ENCODE results near the gene DDX17. TPM values are rescaled to one million over a fixed set of nuclear protein-coding genes. Genes with fewer than 3 reads are reported as not detected.
A peak's percentile ranks its signal among the peaks of the same experiment; 100 is the strongest.

DDX17 gene
- total RNA-seq, 1 experiment from 2014 or later = 529 TPM

GRCh38 chr22:38513063-38513462 lies 7.0 kb upstream of the DDX17 start:
- H3K9me3 Mint-ChIP-seq = no peaks in the 10 kb centered on the region
- peak; percentile 63 for TF ChIP-seq CTCF (conservative IDR thresholded peaks at IDR 0.05)
- Histone ChIP-seq H2AK5ac (ENCODE audit: insufficient read length, low read length) (no peak overlapping the region), H2AFZ (ENCODE audit: low read length) (no peak overlapping the region), H3K4me2 (ENCODE audit: insufficient read depth, insufficient read length, low read length) (peak overlapping the region; percentile 14), H3K79me1 (ENCODE audit: insufficient read depth, low read depth, low read length, poor library complexity, severe bottlenecking) (no peaks in the 10 kb centered on the region), H3K56ac (ENCODE audit: insufficient read length, low read depth, low read length) (no peak overlapping the region), H4K91ac (ENCODE audit: insufficient read length, low read depth, low read length) (no peak overlapping the region), H3K4me1 (ENCODE audit: insufficient read depth, low read length) (peaks cover 5% of the 10 kb centered on the region; the same call in 1 of the 2 replicates), H3K18ac (ENCODE audit: insufficient read length, low read depth, low read length) (no peak overlapping the region), H3K23ac (ENCODE audit: insufficient read length, low read depth, low read length) (no peak overlapping the region), H3K23me2 (ENCODE audit: insufficient read length, low read depth, low read length, poor library complexity, severe bottlenecking) (no peaks in the 10 kb centered on the region), H2BK20ac (ENCODE audit: low read depth, low read length, poor library complexity, severe bottlenecking) (no peak overlapping the region), H3K9ac (ENCODE audit: extremely low read depth, insufficient read length, low read length) (no peak overlapping the region), H2BK120ac (ENCODE audit: low read depth, low read length, poor library complexity, severe bottlenecking) (no peak overlapping the region), H3K27ac (ENCODE audit: insufficient read length, low read depth, low read length) (no peak overlapping the region), H2BK15ac (ENCODE audit: low read depth, low read length) (no peak overlapping the region), H3T11ph (ENCODE audit: low read length) (no peak overlapping the region), H4K20me1 (ENCODE audit: control insufficient read depth, insufficient read depth, insufficient read length) (no peaks in the 10 kb centered on the region), H3K9me3 (ENCODE audit: control insufficient read depth, low read depth, low read length) (no peaks in the 10 kb centered on the region), H3K27me3 (ENCODE audit: insufficient read depth, low read length) (no peaks in the 10 kb centered on the region), H4K5ac (ENCODE audit: insufficient read length, low read depth, low read length) (no peak overlapping the region), H3K14ac (ENCODE audit: insufficient read depth, low read length) (no peak overlapping the region), H3K4ac (ENCODE audit: low read depth, low read length) (no peak overlapping the region), H4K8ac (replicated peaks; ENCODE audit: insufficient read length, low read depth, low read length) (no peak overlapping the region), H2BK12ac (ENCODE audit: insufficient read length, low read depth, low read length) (no peak overlapping the region), H3K79me2 (ENCODE audit: insufficient read depth, low read length) (no peaks in the 10 kb centered on the region), H2BK5ac (ENCODE audit: insufficient read length, low read length) (no peak overlapping the region)
- H3K4me3 Mint-ChIP-seq = no peak overlapping the region
- WGBS (ENCODE audit: extremely low coverage, insufficient read length, low lambda C conversion rate) = no CpG with 5 or more reads among the region's 1 CpG
- peaks cover 30 to 40% of the 10 kb centered on the region in 2 experiments for H3K4me1 Mint-ChIP-seq
- DNase-seq = peak; percentile 80
- H3K27me3 Mint-ChIP-seq (ENCODE audit: low read depth) = no peaks in the 10 kb centered on the region
- H3K36me3 Mint-ChIP-seq (ENCODE audit: insufficient read depth in 1 of 3, low read depth in 3 of 3) = no peaks in the 10 kb centered on the region
- H3K27ac Mint-ChIP-seq = peak overlapping the region in 2 of 3 experiments; percentile 21 to 89; a peak in 1 of 7 replicates
